H1 (cell line): ENCODE data around the gene YWHAB. TPM values are rescaled to one million over a fixed set of nuclear protein-coding genes. Genes with fewer than 3 reads are reported as not detected.

Experiments used
- CTCF ChIA-PET: fragments of 300-600 bp; sonication (Branson Sonifier 250); formaldehyde crosslinking; loops from one replicate; lab custom pipeline; 2021; ENCODE audit not compliant: partially characterized antibody; lab: Charles Lee
- POLR2A ChIA-PET: fragments of 300-600 bp; sonication (Branson Sonifier 250); formaldehyde crosslinking; loops from one replicate; lab custom pipeline; 2021; ENCODE audit warnings: inconsistent platforms; ENCODE audit not compliant: partially characterized antibody; lab: Charles Lee
- DNase-seq, 2 experiments: peaks; one replicate each; pipeline versions ENCODE4 v3.0.0 to v3.0.0-alpha.2; 2010 to 2022; ENCODE audit warnings: low spot score in 2 of 2, low read depth in 1 of 2, mixed read lengths in 1 of 2
- FAIRE-seq: peaks from 2 replicates; lab custom pipeline; 2011; peaks lifted over from hg19 to GRCh38; lab: Jason Lieb, UNC
- H2AFZ ChIP-seq: 2 replicates; pipeline ENCODE4 v1.8.1; 2012; ENCODE audit warnings: low read length, inconsistent platforms
- H2AK5ac ChIP-seq: 2 replicates; pipeline ENCODE4 v1.6.1; 2013; ENCODE audit warnings: low read depth, low read length
- H2BK120ac ChIP-seq: replicated peaks from 2 replicates; pipeline ENCODE3; 2013; ENCODE audit warnings: low read depth, low read length, inconsistent platforms
- H2BK12ac ChIP-seq: 2 replicates; pipeline ENCODE4 v1.6.1; 2013; ENCODE audit warnings: low read depth, low read length
- H2BK15ac ChIP-seq: 2 replicates; pipeline ENCODE4 v1.6.1; 2013; ENCODE audit warnings: low read length
- H2BK20ac ChIP-seq: 2 replicates; pipeline ENCODE4 v1.6.1; 2013; ENCODE audit warnings: low read length
- H2BK5ac ChIP-seq: 2 replicates; pipeline ENCODE4 v1.6.1; 2013; ENCODE audit warnings: low read depth, low read length
- H3K14ac ChIP-seq: 2 replicates; pipeline ENCODE4 v1.6.1; 2013; ENCODE audit warnings: inconsistent platforms; ENCODE audit not compliant: insufficient read length
- H3K18ac ChIP-seq: 2 replicates; pipeline ENCODE4 v1.6.1; 2013; ENCODE audit warnings: low read length; ENCODE audit errors: extremely low read depth
- H3K23ac ChIP-seq: 2 replicates; pipeline ENCODE4 v1.6.1; 2013; ENCODE audit warnings: inconsistent platforms; ENCODE audit not compliant: insufficient read length
- H3K23me2 ChIP-seq: 2 replicates; pipeline ENCODE4 v1.6.1; 2013; ENCODE audit warnings: low read depth, low read length
- H3K27ac ChIP-seq: 2 replicates; pipeline ENCODE4 v1.6.1; 2011; ENCODE audit warnings: low read depth, low read length, inconsistent platforms
- H3K27me3 ChIP-seq, 4 experiments: replicated peaks in 1 of 4; 1 replicate in 1 of 4; 2 replicates in 3 of 4; pipeline versions ENCODE4 v1.6.1 to v1.8.1; 2011 to 2013; ENCODE audit warnings: low read length in 3 of 4, mild to moderate bottlenecking in 3 of 4, inconsistent platforms in 2 of 4, mixed read lengths in 2 of 4, moderate library complexity in 1 of 4; ENCODE audit not compliant: control insufficient read depth in 3 of 4, insufficient read depth in 3 of 4; ENCODE audit errors: extremely low read depth in 1 of 4
- H3K36me3 ChIP-seq, 4 experiments: 2 replicates each; pipeline versions ENCODE4 v1.6.1 to v1.8.1; 2011 to 2013; ENCODE audit warnings: mild to moderate bottlenecking in 4 of 4, low read length in 3 of 4, moderate library complexity in 2 of 4, control low read depth in 1 of 4, inconsistent platforms in 1 of 4; ENCODE audit not compliant: insufficient read depth in 4 of 4, control insufficient read depth in 2 of 4
- H3K4ac ChIP-seq: replicated peaks from 2 replicates; pipeline ENCODE3; 2013; ENCODE audit warnings: low read length, low read depth, mixed read lengths, inconsistent platforms; ENCODE audit not compliant: insufficient read length
- H3K4me1 ChIP-seq, 4 experiments: replicated peaks in 1 of 4; 1 replicate in 1 of 4; 2 replicates in 3 of 4; pipeline versions ENCODE4 v1.6.1 to v1.8.1; 2011 to 2013; ENCODE audit warnings: low read length in 3 of 4, inconsistent platforms in 2 of 4, mixed read lengths in 1 of 4; ENCODE audit not compliant: insufficient read depth in 4 of 4, control insufficient read depth in 3 of 4
- H3K4me2 ChIP-seq, 2 experiments: 2 replicates each; pipeline versions ENCODE4 v1.6.1 to v1.8.1; 2011 to 2013; ENCODE audit warnings: low read depth in 2 of 2, low read length in 2 of 2, control low read depth in 1 of 2, inconsistent platforms in 1 of 2, mild to moderate bottlenecking in 1 of 2; ENCODE audit not compliant: insufficient read depth in 1 of 2
- H3K4me3 ChIP-seq, 4 experiments: fragments of 200-600, 300-600 bp in 1 of 4; sonication (generic), shearing (Covaris generic), sonication (Bioruptor Twin) in 1 of 4; 2 replicates each; pipeline versions ENCODE4 v1.5.1 to v1.8.1; 2011 to 2016; ENCODE audit warnings: low read length in 4 of 4, low read depth in 3 of 4, control low read depth in 2 of 4, inconsistent platforms in 2 of 4, mild to moderate bottlenecking in 2 of 4, mixed read lengths in 1 of 4, moderate library complexity in 1 of 4; ENCODE audit not compliant: insufficient read depth in 2 of 4; ENCODE audit errors: extremely low read depth in 1 of 4
- H3K56ac ChIP-seq: replicated peaks from 2 replicates; pipeline ENCODE3; 2013; ENCODE audit warnings: low read depth, mild to moderate bottlenecking, mixed read lengths, low read length, inconsistent platforms; ENCODE audit not compliant: insufficient read length
- H3K79me1 ChIP-seq: 2 replicates; pipeline ENCODE4 v1.6.1; 2013; ENCODE audit warnings: low read depth, low read length, control low read depth
- H3K79me2 ChIP-seq, 2 experiments: 2 replicates each; pipeline versions ENCODE4 v1.6.1 to v1.8.1; 2012 to 2013; ENCODE audit warnings: low read length in 2 of 2, mild to moderate bottlenecking in 2 of 2, inconsistent platforms in 1 of 2; ENCODE audit not compliant: insufficient read depth in 2 of 2, control insufficient read depth in 1 of 2
- H3K9ac ChIP-seq, 4 experiments: replicated peaks in 1 of 4; 1 replicate in 1 of 4; 2 replicates in 3 of 4; pipeline versions ENCODE4 v1.6.1 to v1.8.1; 2011 to 2013; ENCODE audit warnings: low read depth in 3 of 4, low read length in 3 of 4, control low read depth in 2 of 4, mild to moderate bottlenecking in 2 of 4, moderate library complexity in 2 of 4, inconsistent platforms in 1 of 4; ENCODE audit errors: extremely low read depth in 1 of 4
- H3K9me3 ChIP-seq, 2 experiments: 2 replicates each; pipeline versions ENCODE4 v1.6.1 to v1.8.1; 2012 to 2013; ENCODE audit warnings: mild to moderate bottlenecking in 2 of 2, moderate library complexity in 2 of 2, control low read depth in 1 of 2, inconsistent platforms in 1 of 2, low read depth in 1 of 2, low read length in 1 of 2, mixed read lengths in 1 of 2; ENCODE audit not compliant: insufficient read depth in 2 of 2
- H4K20me1 ChIP-seq, 2 experiments: replicated peaks in 1 of 2; 2 replicates each; pipeline versions ENCODE3 to v1.8.1; 2011 to 2013; ENCODE audit warnings: inconsistent platforms in 2 of 2, low read length in 2 of 2, mild to moderate bottlenecking in 1 of 2; ENCODE audit not compliant: insufficient read depth in 2 of 2, control insufficient read depth in 1 of 2
- H4K5ac ChIP-seq: 2 replicates; pipeline ENCODE4 v1.6.1; 2013; ENCODE audit warnings: low read length, low read depth, mixed read lengths, inconsistent platforms; ENCODE audit not compliant: insufficient read length
- H4K8ac ChIP-seq: 2 replicates; pipeline ENCODE4 v1.8.0; 2013; ENCODE audit warnings: mild to moderate bottlenecking, moderate library complexity, low read length, inconsistent platforms; ENCODE audit not compliant: insufficient read depth; ENCODE audit errors: extremely low read depth
- H4K91ac ChIP-seq: replicated peaks from 2 replicates; pipeline ENCODE3; 2013; ENCODE audit warnings: low read length, mixed read lengths, inconsistent platforms; ENCODE audit not compliant: insufficient read length
- ASH2L ChIP-seq: fragments of 200-600, 300-600 bp; sonication (generic); IDR thresholded peaks from one replicate; pipeline ENCODE4 v1.7.1; 2017; ENCODE audit warnings: low read length
- BCL11A ChIP-seq, 2 experiments: IDR thresholded peaks; one replicate each; pipeline ENCODE4 v1.6.1; 2011; ENCODE audit warnings: low read depth in 2 of 2, low read length in 2 of 2, mild to moderate bottlenecking in 2 of 2
- EP300 ChIP-seq, 2 experiments: IDR thresholded peaks; 1 replicate in 1 of 2; 2 replicates in 1 of 2; pipeline ENCODE4 v1.6.1; 2011 to 2012; ENCODE audit warnings: low read depth in 2 of 2, low read length in 2 of 2, mild to moderate bottlenecking in 2 of 2, borderline replicate concordance in 1 of 2, inconsistent platforms in 1 of 2, moderate library complexity in 1 of 2
- GTF2F1 ChIP-seq: IDR thresholded peaks from 2 replicates; pipeline ENCODE4 v1.6.1; 2012; ENCODE audit warnings: low read depth, low read length, improper control_type of control experiment, borderline replicate concordance
- RNF2 ChIP-seq: fragments of 200-900, 300-1000 bp; sonication (generic); IDR thresholded peaks from 2 replicates; pipeline ENCODE4 v1.7.1; 2016; ENCODE audit warnings: borderline replicate concordance, low read depth, mild to moderate bottlenecking, antibody characterized with exemption, low read length; ENCODE audit not compliant: poor library complexity, severe bottlenecking; ENCODE audit errors: missing control alignments
- TAF1 ChIP-seq: IDR thresholded peaks from 2 replicates; pipeline ENCODE4 v1.6.1; 2011; ENCODE audit warnings: mild to moderate bottlenecking, low read depth, low read length
- WGBS, 2 experiments: shearing (Covaris generic) in 1 of 2; methylation state at CpG; one replicate each; pipeline versions ENCODE4 v1.1.6 to v1.1.7; 2013 to 2015; ENCODE audit warnings: low lambda C conversion rate in 2 of 2, mixed read lengths in 2 of 2, inconsistent platforms in 1 of 2, low coverage in 1 of 2, missing lambda C conversion rate in 1 of 2; ENCODE audit not compliant: insufficient replicate concordance in 2 of 2, insufficient coverage in 1 of 2, insufficient read length in 1 of 2; ENCODE audit errors: extremely low coverage in 1 of 2, missing lambda C conversion rate in 1 of 2; 5-methylcytosine and 5-hydroxymethylcytosine counted together
- polyA plus RNA-seq, 7 experiments: library from polyadenylated mRNA; depleted of rRNA in 3 of 7; stranded (reverse) in 5 of 7; unstranded in 2 of 7; fragments of >200 nt in 5 of 7; fragments of 200-250 nt in 2 of 7; gene quantifications; 1 replicate in 5 of 7; 2 replicates in 1 of 7; 4 replicates in 1 of 7; pipeline versions ENCODE4 v1.2.1 to v1.2.3, GENCODE V29; 2011 to 2013; ENCODE audit warnings: missing spikeins in 2 of 7, mixed read lengths in 2 of 7
- total RNA-seq: library from RNA; stranded (reverse); fragmentation: NEBNext Ultra II Directional; extraction: Animal tissue kit (Norgen Biotek cat#: 25700); gene quantifications from 2 replicates; pipeline ENCODE4 v1.2.1, GENCODE V29; 2021

YWHAB gene
- total and polyA plus RNA-seq, 2 of the 8 experiments (the other 6 are each of a cell fraction or from before 2014, with no cell fraction given): 72.9 to 256 TPM

DNA sequence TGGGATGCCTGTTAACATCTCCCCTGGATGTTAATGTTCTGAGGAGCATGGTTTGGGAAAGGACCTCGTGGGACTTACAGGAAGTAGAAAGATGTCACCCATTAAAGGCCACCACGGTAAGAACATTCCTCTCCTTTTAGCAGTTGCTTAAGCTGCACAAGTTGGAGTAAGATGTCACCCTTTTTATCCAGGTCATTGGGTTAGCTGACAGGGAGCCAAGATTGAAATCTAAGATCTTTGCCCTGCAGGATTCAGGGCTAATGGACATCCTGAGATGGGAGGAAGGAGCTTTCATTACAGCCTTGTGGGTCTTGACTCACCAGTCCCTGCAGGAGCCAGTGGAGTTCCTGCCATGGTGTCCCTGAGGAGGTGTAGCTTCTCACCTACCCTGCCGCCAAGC is 46.4 kb downstream of the YWHAB start:
- Histone ChIP-seq H2BK12ac (no peak overlapping the region), H3K9me3 (no peaks in the 10 kb centered on the region), H3K79me1 (no peaks in the 10 kb centered on the region; the same call in 1 of the 2 replicates), H3K36me3 (peaks cover 8 to 55% (median 37%) of the 10 kb centered on the region in 4 experiments), H3K4me2 (no peak overlapping the region), H3K56ac (no peak overlapping the region), H3K79me2 (no peaks in the 10 kb centered on the region), H4K8ac (0 out of 2 replicates have a peak overlapping the region, but pooled peaks have one; percentile 43), H3K18ac (no peak overlapping the region), H2BK5ac (no peak overlapping the region), H2BK120ac (no peak overlapping the region), H3K23me2 (no peaks in the 10 kb centered on the region), H3K27me3 (no peaks in the 10 kb centered on the region), H3K4me1 (no peaks in the 10 kb centered on the region), H2AFZ (no peak overlapping the region), H3K4ac (no peak overlapping the region), H4K5ac (no peak overlapping the region), H3K27ac (no peak overlapping the region), H3K23ac (no peak overlapping the region), H2AK5ac (no peak overlapping the region), H2BK20ac (no peak overlapping the region), H3K4me3 (no peak overlapping the region), H4K20me1 (peaks cover 2 to 5% of the 10 kb centered on the region in 2 experiments), H2BK15ac (no peak overlapping the region), H3K9ac (no peak overlapping the region), H3K14ac (no peak overlapping the region), H4K91ac (no peak overlapping the region)
- DNase-seq (no peak), FAIRE-seq (no peak)
- ChIA-PET CTCF (interaction anchor here (1.5 kb wide), 1 partner anchor 20 kb away, joined by 3 read pairs; no protein-coding TSS in a partner anchor), POLR2A (interaction anchor here (0.9 to 4.9 kb wide), 4 partner anchors 9 to 13 kb away, joined by 3 to 27 read pairs (median 9); no protein-coding TSS in a partner anchor)
- 88% methylated on average over 3 of the region's 3 CpGs; no CpG with 5 or more reads in 1 of the 2 experiments for WGBS, 2 experiments
- TF ChIP-seq ASH2L (no peak), GTF2F1 (no peak), RNF2 (no peak), EP300 (IDR thresholded peaks at IDR 0.05; ENCODE audit: borderline replicate concordance in 1 of 2, low read depth in 2 of 2, low read length in 2 of 2) (no peak), BCL11A (IDR thresholded peaks at IDR 0.05; ENCODE audit: low read depth in 2 of 2, low read length in 2 of 2) (no peak), TAF1 (no peak)
